Measurements from ENCODE around the gene KRTAP17-1. TPM values are rescaled to one million over a fixed set of nuclear protein-coding genes. Genes with fewer than 3 reads are reported as not detected.

KRTAP17-1 gene
- total RNA-seq, 1 experiment from 2014 or later = not detected

GRCh38 chr17:41332239-41332638 is 16.7 kb upstream of the KRTAP17-1 start:
- no peak overlapping the region for H3K14ac ChIP-seq (ENCODE audit: insufficient read depth, low read length)
- no peak overlapping the region for H2BK20ac ChIP-seq (ENCODE audit: low read depth, low read length, poor library complexity, severe bottlenecking)
- no peaks in the 10 kb centered on the region for H3K79me2 ChIP-seq (ENCODE audit: insufficient read depth, low read length)
- Mint-ChIP-seq H3K27me3 (ENCODE audit: low read depth) (peaks cover 4% of the 10 kb centered on the region; the same call in 1 of the 2 replicates), H3K27ac (no peak overlapping the region; a peak in 1 of 7 replicates), H3K4me1 (peaks cover 0 to 9% of the 10 kb centered on the region in 2 experiments; a peak in 3 of 4 replicates), H3K36me3 (ENCODE audit: insufficient read depth in 1 of 3, low read depth in 3 of 3) (no peaks in the 10 kb centered on the region; a peak in 1 of 7 replicates), H3K4me3 (no peak overlapping the region), H3K9me3 (no peaks in the 10 kb centered on the region; a peak in 2 of 5 replicates)
- no peak overlapping the region for H2AK5ac ChIP-seq (ENCODE audit: insufficient read length, low read length)
- H3K79me1 ChIP-seq (ENCODE audit: insufficient read depth, low read depth, low read length, poor library complexity, severe bottlenecking) = no peaks in the 10 kb centered on the region
- H2BK5ac ChIP-seq (ENCODE audit: insufficient read length, low read length) = no peak overlapping the region
- no peak overlapping the region for H2AFZ ChIP-seq (ENCODE audit: low read length)
- no peak overlapping the region for H3K56ac ChIP-seq (ENCODE audit: insufficient read length, low read depth, low read length)
- no peaks in the 10 kb centered on the region for H4K20me1 ChIP-seq (ENCODE audit: control insufficient read depth, insufficient read depth, insufficient read length)
- no CpG with 5 or more reads among the region's 2 CpGs for WGBS (ENCODE audit: extremely low coverage, insufficient read length, low lambda C conversion rate)
- H2BK120ac ChIP-seq (ENCODE audit: low read depth, low read length, poor library complexity, severe bottlenecking) = no peak overlapping the region
- H3K23me2 ChIP-seq (ENCODE audit: insufficient read length, low read depth, low read length, poor library complexity, severe bottlenecking) = no peaks in the 10 kb centered on the region
- H3K18ac ChIP-seq (ENCODE audit: insufficient read length, low read depth, low read length) = no peak overlapping the region
- no peak overlapping the region for H4K8ac ChIP-seq (replicated peaks; ENCODE audit: insufficient read length, low read depth, low read length)
- no peaks in the 10 kb centered on the region for H3K4me1 ChIP-seq (ENCODE audit: insufficient read depth, low read length)
- no peak overlapping the region for H3K4me2 ChIP-seq (ENCODE audit: insufficient read depth, insufficient read length, low read length)
- H4K91ac ChIP-seq (ENCODE audit: insufficient read length, low read depth, low read length) = no peak overlapping the region
- no peak overlapping the region for H3K23ac ChIP-seq (ENCODE audit: insufficient read length, low read depth, low read length)
- H3T11ph ChIP-seq (ENCODE audit: low read length) = no peak overlapping the region
- no peak overlapping the region for H3K9ac ChIP-seq (ENCODE audit: extremely low read depth, insufficient read length, low read length)
- H4K5ac ChIP-seq (ENCODE audit: insufficient read length, low read depth, low read length) = no peak overlapping the region
- H2BK12ac ChIP-seq (ENCODE audit: insufficient read length, low read depth, low read length) = no peak overlapping the region
- H2BK15ac ChIP-seq (ENCODE audit: low read depth, low read length) = no peak overlapping the region
- H3K4ac ChIP-seq (ENCODE audit: low read depth, low read length) = no peak overlapping the region
- H3K27me3 ChIP-seq (ENCODE audit: insufficient read depth, low read length) = no peaks in the 10 kb centered on the region
- TF ChIP-seq, protein P1, sequence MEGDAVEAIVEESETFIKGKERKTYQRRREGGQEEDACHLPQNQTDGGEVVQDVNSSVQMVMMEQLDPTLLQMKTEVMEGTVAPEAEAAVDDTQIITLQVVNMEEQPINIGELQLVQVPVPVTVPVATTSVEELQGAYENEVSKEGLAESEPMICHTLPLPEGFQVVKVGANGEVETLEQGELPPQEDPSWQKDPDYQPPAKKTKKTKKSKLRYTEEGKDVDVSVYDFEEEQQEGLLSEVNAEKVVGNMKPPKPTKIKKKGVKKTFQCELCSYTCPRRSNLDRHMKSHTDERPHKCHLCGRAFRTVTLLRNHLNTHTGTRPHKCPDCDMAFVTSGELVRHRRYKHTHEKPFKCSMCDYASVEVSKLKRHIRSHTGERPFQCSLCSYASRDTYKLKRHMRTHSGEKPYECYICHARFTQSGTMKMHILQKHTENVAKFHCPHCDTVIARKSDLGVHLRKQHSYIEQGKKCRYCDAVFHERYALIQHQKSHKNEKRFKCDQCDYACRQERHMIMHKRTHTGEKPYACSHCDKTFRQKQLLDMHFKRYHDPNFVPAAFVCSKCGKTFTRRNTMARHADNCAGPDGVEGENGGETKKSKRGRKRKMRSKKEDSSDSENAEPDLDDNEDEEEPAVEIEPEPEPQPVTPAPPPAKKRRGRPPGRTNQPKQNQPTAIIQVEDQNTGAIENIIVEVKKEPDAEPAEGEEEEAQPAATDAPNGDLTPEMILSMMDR (conservative IDR thresholded peaks at IDR 0.05) = no peak
- no peak overlapping the region for H3K27ac ChIP-seq (ENCODE audit: insufficient read length, low read depth, low read length)
- no peaks in the 10 kb centered on the region for H3K9me3 ChIP-seq (ENCODE audit: control insufficient read depth, low read depth, low read length)
- DNase-seq = no peak

Measured in H9 (cell line).